NCI-H146 (cell line): ENCODE data around the gene MMP28.

Source experiments
- DNase-seq: peaks from one replicate; lab custom pipeline; 2025; lab: John Stamatoyannopoulos, UW

Gene MMP28, protein sequence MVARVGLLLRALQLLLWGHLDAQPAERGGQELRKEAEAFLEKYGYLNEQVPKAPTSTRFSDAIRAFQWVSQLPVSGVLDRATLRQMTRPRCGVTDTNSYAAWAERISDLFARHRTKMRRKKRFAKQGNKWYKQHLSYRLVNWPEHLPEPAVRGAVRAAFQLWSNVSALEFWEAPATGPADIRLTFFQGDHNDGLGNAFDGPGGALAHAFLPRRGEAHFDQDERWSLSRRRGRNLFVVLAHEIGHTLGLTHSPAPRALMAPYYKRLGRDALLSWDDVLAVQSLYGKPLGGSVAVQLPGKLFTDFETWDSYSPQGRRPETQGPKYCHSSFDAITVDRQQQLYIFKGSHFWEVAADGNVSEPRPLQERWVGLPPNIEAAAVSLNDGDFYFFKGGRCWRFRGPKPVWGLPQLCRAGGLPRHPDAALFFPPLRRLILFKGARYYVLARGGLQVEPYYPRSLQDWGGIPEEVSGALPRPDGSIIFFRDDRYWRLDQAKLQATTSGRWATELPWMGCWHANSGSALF

DNA sequence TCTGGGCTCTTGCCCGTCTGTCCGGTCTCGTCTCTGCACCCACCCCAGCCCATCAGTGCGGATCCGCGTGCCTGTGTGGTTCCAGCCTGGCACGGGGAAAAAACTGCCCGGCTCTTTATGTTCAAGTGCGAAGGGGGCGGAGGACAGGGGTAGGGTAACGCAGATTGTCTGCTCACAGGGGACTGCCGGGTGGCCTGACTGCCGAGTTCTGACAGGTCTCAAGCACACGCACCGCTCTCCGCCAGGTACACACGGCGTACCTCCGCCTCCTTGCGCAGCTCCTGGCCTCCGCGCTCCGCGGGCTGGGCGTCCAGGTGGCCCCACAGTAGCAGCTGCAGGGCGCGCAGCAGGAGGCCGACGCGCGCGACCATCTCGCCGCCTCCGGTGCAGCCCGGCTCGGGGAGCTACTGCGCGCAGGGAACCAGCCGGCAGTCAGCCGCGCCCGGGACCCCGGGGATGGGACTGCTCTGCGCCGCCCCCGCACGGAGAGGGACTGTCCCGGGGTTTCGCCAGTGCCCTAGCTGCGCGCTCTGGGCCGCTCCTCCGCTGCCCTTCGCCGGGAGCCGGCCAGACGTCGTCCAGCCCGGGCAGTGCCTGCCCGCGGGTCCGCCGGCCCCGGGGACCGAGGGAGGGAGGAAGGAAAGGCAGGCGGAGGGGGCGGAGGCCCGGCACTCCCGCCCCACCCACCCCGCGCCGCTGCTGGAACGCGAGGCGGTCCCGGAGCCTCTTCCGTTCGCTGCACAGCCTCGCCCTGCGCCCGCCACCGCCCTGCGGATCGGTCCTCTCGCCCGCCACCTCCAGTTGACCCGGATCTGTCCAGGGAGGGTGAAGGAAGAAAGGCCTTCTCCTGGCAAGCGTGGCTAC, at the start of gene MMP28:
Gene MMP28 (minus strand): TSS at position 635 of the 864 bp plus-strand sequence. CDS start 264 bp downstream, at position 371.
- DNase-seq = peak; percentile 72

GRCh38 chr17:35844547-35844946, 49.1 kb upstream of the MMP28 start:
- no peak for DNase-seq

DNA sequence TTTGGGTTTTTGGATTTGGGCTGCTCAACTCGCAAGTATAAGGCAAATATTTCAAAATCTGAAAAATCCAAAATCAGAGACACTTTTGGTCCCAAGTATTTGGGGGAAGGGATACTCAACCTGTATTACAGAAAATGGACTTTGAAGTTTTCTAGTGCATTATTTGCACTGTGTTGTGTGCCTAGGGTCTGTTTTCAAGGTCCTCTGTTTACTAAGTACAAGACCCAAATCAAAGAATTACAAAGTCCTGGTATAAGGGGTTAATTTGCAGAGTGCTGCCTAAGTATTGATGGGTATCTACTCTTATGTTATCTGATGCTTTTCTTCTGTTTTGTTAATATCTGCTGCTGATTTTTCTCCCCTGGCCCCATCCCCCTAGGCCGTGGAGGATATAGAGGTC, 48.3 kb upstream of the MMP28 start:
- DNase-seq = no peak

GRCh38 chr17:35842239-35842638, 46.8 kb upstream of the MMP28 start:
- DNase-seq = no peak

DNA sequence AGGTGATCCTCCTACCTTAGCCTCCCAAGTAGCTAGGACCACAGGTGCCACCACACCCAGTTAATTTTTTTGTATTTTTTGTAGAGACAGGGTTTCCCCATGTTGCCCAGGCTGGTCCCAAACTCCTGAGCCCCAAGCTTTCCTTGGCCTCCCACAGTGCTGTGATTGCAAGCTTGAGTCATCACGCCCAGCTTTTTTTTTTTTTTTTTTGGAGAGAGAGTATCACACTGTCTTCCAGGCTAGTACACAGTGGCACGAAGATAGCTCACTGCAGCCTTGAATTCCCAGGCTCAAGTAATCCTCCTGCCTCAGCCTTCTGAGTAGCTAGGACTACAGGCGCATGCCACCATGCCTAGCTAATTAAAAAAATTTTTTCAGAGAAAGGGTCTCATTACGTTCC, 46.1 kb upstream of the MMP28 start:
- no peak for DNase-seq

DNA sequence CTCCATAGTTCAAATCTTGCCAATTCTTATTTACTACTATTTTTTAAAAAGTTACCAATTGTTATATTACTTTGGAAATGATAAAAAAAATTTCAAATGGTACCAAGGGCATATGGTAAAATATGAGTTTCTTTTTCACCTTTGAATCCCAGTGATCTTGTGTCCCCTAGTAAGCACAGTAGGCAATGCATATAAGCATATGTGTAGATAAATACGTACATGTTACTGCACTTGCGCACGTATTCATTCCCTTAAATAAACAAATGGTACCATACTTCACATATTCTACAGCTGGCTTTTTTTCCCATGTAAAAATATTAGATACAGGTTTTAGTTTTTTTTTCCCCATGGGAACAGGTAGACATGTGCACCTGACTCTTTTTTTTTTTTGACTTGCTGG, 45.7 kb upstream of the MMP28 start:
- DNase-seq = no peak

GRCh38 chr17:35825206-35825605, 29.8 kb upstream of the MMP28 start:
- no peak for DNase-seq

GRCh38 chr17:35821308-35821707, 25.9 kb upstream of the MMP28 start:
- no peak for DNase-seq

DNA sequence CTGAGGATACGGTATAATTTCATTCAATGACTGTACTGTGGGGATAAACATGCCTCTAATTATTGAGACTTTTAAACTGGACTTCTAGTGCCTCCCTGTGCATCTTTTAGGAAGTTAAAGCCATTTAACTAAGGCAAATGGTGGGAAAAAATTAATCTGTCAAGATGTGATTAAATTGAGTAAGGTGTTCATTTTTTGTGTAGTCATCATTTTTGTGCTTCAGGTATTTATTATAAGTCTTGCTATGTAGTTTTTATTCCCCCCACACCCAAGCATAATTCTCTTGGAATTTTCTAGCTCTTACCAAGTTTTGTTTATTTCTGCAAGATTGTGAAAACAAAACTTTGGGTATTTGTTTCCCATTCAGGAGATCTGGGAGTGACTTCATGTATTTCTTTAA, 24.0 kb upstream of the MMP28 start:
- DNase-seq = no peak

GRCh38 chr17:35817196-35817595, 21.8 kb upstream of the MMP28 start:
- DNase-seq = no peak

DNA sequence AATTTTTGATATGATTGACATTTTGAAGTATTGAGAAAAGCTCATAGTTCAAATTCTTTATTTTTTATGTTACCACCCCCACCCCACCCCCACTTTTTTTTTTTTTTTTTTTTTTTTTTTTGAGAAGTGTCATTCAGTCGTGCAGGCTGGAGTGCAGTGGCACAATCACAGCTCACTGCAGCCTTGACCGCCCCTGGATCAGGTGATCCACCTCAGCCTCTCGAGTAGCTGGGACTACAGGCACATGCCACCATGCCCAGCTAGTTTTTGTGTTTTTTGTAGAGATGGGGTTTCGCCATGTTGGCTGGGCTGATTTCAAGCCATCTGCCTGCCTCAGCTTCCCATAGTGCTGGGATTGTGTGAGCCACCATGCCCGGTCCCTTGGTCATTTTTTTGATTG, 21.3 kb upstream of the MMP28 start:
- DNase-seq = no peak

GRCh38 chr17:35812456-35812855, 17.0 kb upstream of the MMP28 start:
- no peak for DNase-seq

- DNase-seq = no peak
Observed at GRCh38 chr17:35811759-35812158, 16.3 kb upstream of the MMP28 start.

GRCh38 chr17:35809855-35810461, 14.5 kb upstream of the MMP28 start:
- DNase-seq = peak; percentile 10

- peak; percentile 98 for DNase-seq
Observed at GRCh38 chr17:35808962-35809854, 13.8 kb upstream of the MMP28 start, which contains the start of gene TAF15. TAF15 (plus strand) TSS chr17:35809484; CDS start chr17:35809570, 86 bp downstream.

- no peak for DNase-seq
Observed at GRCh38 chr17:35808240-35808961, 13.0 kb upstream of the MMP28 start.

GRCh38 chr17:35807371-35808144, 12.1 kb upstream of the MMP28 start:
- no peak for DNase-seq

DNA sequence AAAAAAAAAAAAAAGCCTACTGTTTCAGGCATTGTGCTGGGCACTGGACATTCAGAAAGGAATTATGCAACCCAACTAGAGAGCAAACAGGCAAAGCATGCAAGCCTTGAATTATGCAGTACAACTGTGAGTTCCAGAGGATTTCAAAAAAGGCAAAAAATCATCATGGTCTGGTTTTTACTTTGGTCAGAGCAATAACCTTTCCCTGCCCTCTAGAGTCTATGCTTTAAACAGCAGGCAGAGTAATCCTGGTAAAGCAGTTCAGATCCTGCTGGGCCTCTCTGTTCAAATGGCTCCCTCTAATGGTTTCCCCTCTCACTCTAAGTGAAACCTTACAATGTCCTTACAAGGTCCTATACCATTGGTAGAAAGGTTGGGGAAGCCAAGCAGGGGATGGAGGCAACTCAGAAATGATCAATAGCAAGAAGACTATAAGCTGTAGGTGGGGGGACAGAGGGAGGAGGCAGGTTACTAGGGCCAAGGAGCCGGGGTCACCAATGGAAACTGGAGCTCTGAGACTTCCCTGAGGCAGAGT, 9.3 kb upstream of the MMP28 start:
- peak; percentile 77 for DNase-seq

DNA sequence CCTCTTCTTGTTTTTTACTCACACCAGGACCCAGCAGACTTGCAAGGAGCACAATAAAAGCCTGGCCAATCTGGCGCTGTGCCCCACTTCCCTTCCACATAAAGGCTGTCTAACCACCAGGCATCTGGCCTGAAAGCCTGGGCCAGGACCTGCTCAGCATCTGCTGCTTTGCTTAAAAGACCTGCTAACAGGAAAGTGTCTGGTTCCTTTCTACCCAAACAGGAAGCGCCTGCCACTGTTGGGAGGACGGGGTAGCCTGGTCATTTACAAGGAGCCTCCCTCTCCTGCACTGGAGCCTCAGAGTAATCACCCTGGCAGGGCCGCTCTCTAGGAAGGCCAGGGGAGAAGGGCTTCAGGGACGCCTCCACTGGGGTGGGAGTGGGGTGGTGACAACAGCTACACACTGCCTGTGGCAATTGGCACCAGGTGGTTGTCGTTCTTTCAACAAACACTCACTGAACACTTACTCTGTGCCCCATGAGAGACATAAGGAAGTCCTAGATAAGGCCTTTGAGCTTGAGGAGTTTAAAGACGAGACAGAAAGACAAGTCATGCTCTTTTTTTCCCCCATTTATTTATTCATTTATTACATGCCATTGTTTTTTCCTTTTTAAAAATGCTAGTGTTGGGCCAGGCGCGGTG, 6.3 kb upstream of the MMP28 start:
- no peak for DNase-seq
